ENCODE data around the gene GID8. TPM values are rescaled to one million over a fixed set of nuclear protein-coding genes. Genes with fewer than 3 reads are reported as not detected.
"Not testable (repeated sequence)": the region's sequence is repeated elsewhere in the genome, so short reads cannot be mapped to it uniquely, and the experiment has no call there.

GID8 gene
- total RNA-seq, 1 donor from 2014 or later: 9.2 TPM

GRCh38 chr20:62959101-62959971 lies 21.4 kb downstream of the GID8 start:
- DNase-seq (ENCODE audit: low spot score in 2 of 2): no peak
- H3K36me3 ChIP-seq: peaks cover 6 to 8% of the 10 kb centered on the region in 2 donors
- no peak overlapping the region for H3K27ac ChIP-seq
- H3K4me1 ChIP-seq: peaks cover 0 to 4% of the 10 kb centered on the region in 2 donors
- H3K27me3 ChIP-seq: no peaks in the 10 kb centered on the region
- H3K4me3 ChIP-seq: no peak overlapping the region
- H3K9me3 ChIP-seq: no peaks in the 10 kb centered on the region
- intact Hi-C loops (cut with DNase I): no loop called here
- no peak for TF ChIP-seq CTCF (IDR thresholded peaks at IDR 0.05)

GRCh38 chr20:62959998-62960436 lies 22.1 kb downstream of the GID8 start:
- intact Hi-C loops (cut with DNase I): no loop called here
- TF ChIP-seq CTCF (IDR thresholded peaks at IDR 0.05): no peak
- H3K36me3 ChIP-seq: peaks cover 6 to 11% of the 10 kb centered on the region in 2 donors
- no peak overlapping the region for H3K4me3 ChIP-seq
- no peak for DNase-seq (ENCODE audit: low spot score in 2 of 2)
- no peaks in the 10 kb centered on the region for H3K4me1 ChIP-seq
- no peaks in the 10 kb centered on the region for H3K27me3 ChIP-seq
- no peak overlapping the region for H3K27ac ChIP-seq
- no peaks in the 10 kb centered on the region for H3K9me3 ChIP-seq

GRCh38 chr20:62960446-62961309 lies 22.7 kb downstream of the GID8 start:
- H3K27ac ChIP-seq; intact Hi-C loops (cut with DNase I); H3K4me3 ChIP-seq; DNase-seq (ENCODE audit: low spot score in 2 of 2); H3K27me3 ChIP-seq; H3K4me1 ChIP-seq; H3K9me3 ChIP-seq: not testable (repeated sequence)
- H3K36me3 ChIP-seq: peaks cover 6 to 11% of the 10 kb centered on the region in 2 donors

GRCh38 chr20:62961310-62961783 lies 23.4 kb downstream of the GID8 start:
- TF ChIP-seq CTCF (IDR thresholded peaks at IDR 0.05): no peak

GRCh38 chr20:62961799-62962198 lies 23.9 kb downstream of the GID8 start:
- no peak for TF ChIP-seq CTCF (IDR thresholded peaks at IDR 0.05)
- Histone ChIP-seq H3K27me3 (no peaks in the 10 kb centered on the region), H3K4me1 (no peaks in the 10 kb centered on the region), H3K27ac (no peak overlapping the region), H3K9me3 (no peaks in the 10 kb centered on the region), H3K36me3 (peaks cover 6 to 11% of the 10 kb centered on the region in 2 donors), H3K4me3 (no peak overlapping the region)
- intact Hi-C loops (cut with DNase I): no loop called here
- no peak for DNase-seq (ENCODE audit: low spot score in 2 of 2)

More at GRCh38 chr20:62961310-62961783, 23.4 kb downstream of the GID8 start:
- H3K36me3 ChIP-seq: peaks cover 6 to 11% of the 10 kb centered on the region in 2 donors
- intact Hi-C loops (cut with DNase I): no loop called here
- H3K27ac ChIP-seq: no peak overlapping the region
- H3K27me3 ChIP-seq: no peaks in the 10 kb centered on the region
- H3K9me3 ChIP-seq: no peaks in the 10 kb centered on the region
- no peak overlapping the region for H3K4me3 ChIP-seq
- H3K4me1 ChIP-seq: no peaks in the 10 kb centered on the region
- DNase-seq (ENCODE audit: low spot score in 2 of 2): no peak

All from ascending aorta (tissue), 2 donors.